CD14-positive monocyte (primary cell): Measurements from ENCODE around the gene SGCD. TPM values are rescaled to one million over a fixed set of nuclear protein-coding genes. Genes with fewer than 3 reads are reported as not detected.

Experiments used
- DNase-seq, 3 donors: peaks; one replicate each; pipeline ENCODE4 v3.0.0-alpha.2; 2011 to 2022
- H2AFZ ChIP-seq: 2 replicates; pipeline ENCODE4 v1.6.0; 2012; ENCODE audit warnings: mild to moderate bottlenecking, low read depth, low read length, inconsistent platforms; ENCODE audit not compliant: insufficient read depth, poor library complexity, severe bottlenecking
- H3K27ac ChIP-seq, 2 donors: 1 replicate in 1 of 2; 2 replicates in 1 of 2; pipeline ENCODE4 v1.5.1; 2012 to 2013; ENCODE audit warnings: low read length in 2 of 2, control low read depth in 1 of 2, inconsistent platforms in 1 of 2, low read depth in 1 of 2, mild to moderate bottlenecking in 1 of 2
- H3K27me3 ChIP-seq, 2 donors: one replicate each; pipeline versions ENCODE4 v1.6.0 to v1.6.1; 2011 to 2013; ENCODE audit warnings: low read length in 2 of 2; ENCODE audit not compliant: control insufficient read depth in 2 of 2, insufficient read depth in 2 of 2
- H3K36me3 ChIP-seq, 2 donors: replicated peaks in 1 of 2; 1 replicate in 1 of 2; 2 replicates in 1 of 2; pipeline versions ENCODE4 v1.5.1 to v1.6.1; 2012 to 2013; ENCODE audit warnings: low read length in 2 of 2, control low read depth in 1 of 2, inconsistent platforms in 1 of 2, mild to moderate bottlenecking in 1 of 2; ENCODE audit not compliant: insufficient read depth in 2 of 2, control insufficient read depth in 1 of 2
- H3K4me1 ChIP-seq, 2 donors: 1 replicate in 1 of 2; 2 replicates in 1 of 2; pipeline versions ENCODE4 v1.5.1 to v1.6.1; 2012 to 2013; ENCODE audit warnings: low read length in 2 of 2, control low read depth in 1 of 2, inconsistent platforms in 1 of 2, mild to moderate bottlenecking in 1 of 2, moderate library complexity in 1 of 2; ENCODE audit not compliant: insufficient read depth in 2 of 2, control insufficient read depth in 1 of 2
- H3K4me2 ChIP-seq: replicated peaks from 2 replicates; pipeline ENCODE3; 2012; ENCODE audit warnings: low read length, moderate library complexity, mild to moderate bottlenecking; ENCODE audit not compliant: poor library complexity, severe bottlenecking; ENCODE audit errors: extremely low read depth
- H3K4me3 ChIP-seq, 3 experiments: fragments of 200-600 bp in 1 of 3; sonication (generic) in 1 of 3; replicated peaks in 1 of 3; 1 replicate in 2 of 3; 2 replicates in 1 of 3; pipeline ENCODE4 v1.5.1; 2011 to 2013; ENCODE audit warnings: low read length in 3 of 3, mild to moderate bottlenecking in 3 of 3, control low read depth in 2 of 3, low read depth in 2 of 3, inconsistent platforms in 1 of 3, moderate library complexity in 1 of 3
- H3K79me2 ChIP-seq: 2 replicates; pipeline ENCODE4 v1.6.0; 2012; ENCODE audit warnings: mild to moderate bottlenecking, control low read depth, inconsistent platforms, low read length, moderate library complexity; ENCODE audit not compliant: insufficient read depth
- H3K9ac ChIP-seq: 2 replicates; pipeline ENCODE4 v1.6.0; 2017; ENCODE audit warnings: low read length, mild to moderate bottlenecking; ENCODE audit not compliant: insufficient read depth, poor library complexity, severe bottlenecking
- H3K9me3 ChIP-seq, 2 donors: replicated peaks in 1 of 2; 1 replicate in 1 of 2; 2 replicates in 1 of 2; pipeline versions ENCODE4 v1.5.1 to v1.6.1; 2012 to 2013; ENCODE audit warnings: low read length in 2 of 2, control low read depth in 1 of 2; ENCODE audit not compliant: control insufficient read depth in 1 of 2, insufficient read depth in 1 of 2
- H4K20me1 ChIP-seq: 2 replicates; pipeline ENCODE4 v1.6.0; 2012; ENCODE audit warnings: mild to moderate bottlenecking, low read length, control low read depth, moderate library complexity; ENCODE audit not compliant: insufficient read depth
- H3K27ac Mint-ChIP-seq, 7 donors: one replicate each; pipeline ENCODE4 v1.8.0; 2020; ENCODE audit warnings: mild to moderate bottlenecking in 7 of 7, mixed read lengths in 7 of 7, moderate library complexity in 6 of 7, inconsistent platforms in 2 of 7
- H3K27me3 Mint-ChIP-seq, 3 donors: one replicate each; pipeline ENCODE4 v1.8.0; 2021 to 2022; ENCODE audit warnings: low read depth in 3 of 3, mild to moderate bottlenecking in 3 of 3, mixed read lengths in 3 of 3, moderate library complexity in 3 of 3, inconsistent platforms in 1 of 3
- H3K36me3 Mint-ChIP-seq, 2 donors: one replicate each; pipeline ENCODE4 v1.8.0; 2020; ENCODE audit warnings: mixed read lengths in 2 of 2, inconsistent platforms in 1 of 2, mild to moderate bottlenecking in 1 of 2
- H3K4me1 Mint-ChIP-seq: one replicate; pipeline ENCODE4 v1.8.0; 2020; ENCODE audit warnings: mild to moderate bottlenecking, mixed read lengths
- H3K4me3 Mint-ChIP-seq, 2 donors: one replicate each; pipeline ENCODE4 v1.8.0; 2020; ENCODE audit warnings: mild to moderate bottlenecking in 2 of 2, mixed read lengths in 2 of 2, moderate library complexity in 1 of 2
- H3K9me3 Mint-ChIP-seq, 7 donors: one replicate each; pipeline ENCODE4 v1.8.0; 2020 to 2022; ENCODE audit warnings: mixed read lengths in 7 of 7, mild to moderate bottlenecking in 6 of 7, moderate library complexity in 6 of 7, inconsistent platforms in 2 of 7
- WGBS: methylation state at CpG from one replicate; pipeline ENCODE4 v1.1.5; 2013; ENCODE audit warnings: missing lambda C conversion rate; ENCODE audit not compliant: insufficient coverage; 5-methylcytosine and 5-hydroxymethylcytosine counted together
- intact Hi-C, 2 donors: fragments of 100-400 bp; cut with micrococcal nuclease; formaldehyde crosslinking; loops; one replicate each; pipeline versions ENCODE4 v1.15.0 to v1.15.1; 2023
- polyA plus RNA-seq, 3 donors: library from polyadenylated mRNA; depleted of rRNA in 1 of 3; unstranded in 2 of 3; stranded (reverse) in 1 of 3; fragments of 300-500 nt in 2 of 3; fragments of >200 nt in 1 of 3; fragmentation: Illumina TruSeq in 2 of 3; gene quantifications; 1 replicate in 2 of 3; 2 replicates in 1 of 3; pipeline ENCODE4 v1.2.3, GENCODE V29; 2012 to 2021
- TF ChIP-seq, protein P1 (sequence below): fragments of 200-600 bp; IDR thresholded peaks from one replicate; pipeline ENCODE4 v1.8.0; 2022; ENCODE audit warnings: antibody characterized with exemption, mild to moderate bottlenecking

SGCD gene
- polyA plus RNA-seq, 3 donors = not detected

DNA sequence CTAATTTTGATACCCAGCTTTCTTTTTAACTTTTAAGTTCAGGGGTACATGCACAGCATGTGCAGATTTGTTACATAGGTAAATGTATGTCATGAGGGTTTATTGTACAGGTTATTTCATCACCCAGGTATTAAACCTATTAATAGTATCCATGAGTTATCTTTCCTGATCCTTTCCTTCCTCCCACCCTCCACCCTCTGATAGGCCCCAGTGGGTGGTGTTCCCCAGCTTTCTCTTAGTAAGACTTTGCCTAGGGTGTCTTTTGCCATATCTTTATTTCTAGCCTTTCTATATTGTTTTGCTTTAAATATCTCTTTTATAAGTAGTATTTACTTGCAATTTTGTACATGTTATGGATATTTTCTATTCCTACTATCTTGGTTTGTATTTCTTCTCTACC lies 243.7 kb downstream of the SGCD start:
- Histone ChIP-seq H3K4me1 (no peaks in the 10 kb centered on the region), H3K27ac (no peak overlapping the region), H3K9me3 (peaks cover 0 to 4% of the 10 kb centered on the region in 2 donors), H3K36me3 (no peaks in the 10 kb centered on the region), H2AFZ (no peak overlapping the region), H3K27me3 (no peaks in the 10 kb centered on the region), H3K79me2 (no peaks in the 10 kb centered on the region), H4K20me1 (no peaks in the 10 kb centered on the region), H3K4me3 (no peak overlapping the region), H3K9ac (no peak overlapping the region), H3K4me2 (no peak overlapping the region)
- no peak for DNase-seq
- intact Hi-C loops = no loop called here
- H3K4me3 Mint-ChIP-seq = no peak overlapping the region
- TF ChIP-seq, protein P1, sequence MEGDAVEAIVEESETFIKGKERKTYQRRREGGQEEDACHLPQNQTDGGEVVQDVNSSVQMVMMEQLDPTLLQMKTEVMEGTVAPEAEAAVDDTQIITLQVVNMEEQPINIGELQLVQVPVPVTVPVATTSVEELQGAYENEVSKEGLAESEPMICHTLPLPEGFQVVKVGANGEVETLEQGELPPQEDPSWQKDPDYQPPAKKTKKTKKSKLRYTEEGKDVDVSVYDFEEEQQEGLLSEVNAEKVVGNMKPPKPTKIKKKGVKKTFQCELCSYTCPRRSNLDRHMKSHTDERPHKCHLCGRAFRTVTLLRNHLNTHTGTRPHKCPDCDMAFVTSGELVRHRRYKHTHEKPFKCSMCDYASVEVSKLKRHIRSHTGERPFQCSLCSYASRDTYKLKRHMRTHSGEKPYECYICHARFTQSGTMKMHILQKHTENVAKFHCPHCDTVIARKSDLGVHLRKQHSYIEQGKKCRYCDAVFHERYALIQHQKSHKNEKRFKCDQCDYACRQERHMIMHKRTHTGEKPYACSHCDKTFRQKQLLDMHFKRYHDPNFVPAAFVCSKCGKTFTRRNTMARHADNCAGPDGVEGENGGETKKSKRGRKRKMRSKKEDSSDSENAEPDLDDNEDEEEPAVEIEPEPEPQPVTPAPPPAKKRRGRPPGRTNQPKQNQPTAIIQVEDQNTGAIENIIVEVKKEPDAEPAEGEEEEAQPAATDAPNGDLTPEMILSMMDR = no peak
- peaks cover 0 to 5% (median 3%) of the 10 kb centered on the region in 7 donors for H3K9me3 Mint-ChIP-seq
- H3K27me3 Mint-ChIP-seq = peaks cover 0 to 2% (median 1%) of the 10 kb centered on the region in 3 donors
- H3K4me1 Mint-ChIP-seq = no peaks in the 10 kb centered on the region
- H3K27ac Mint-ChIP-seq = no peak overlapping the region
- no peaks in the 10 kb centered on the region for H3K36me3 Mint-ChIP-seq

GRCh38 chr5:156581725-156582124 lies 254.8 kb downstream of the SGCD start:
- H3K27ac Mint-ChIP-seq = no peak overlapping the region
- H3K9me3 ChIP-seq = peaks cover 0 to 9% of the 10 kb centered on the region in 2 donors
- 80% methylated on average over 1 of the region's 3 CpGs for WGBS
- H3K36me3 ChIP-seq = no peaks in the 10 kb centered on the region
- no peak overlapping the region for H3K9ac ChIP-seq
- H2AFZ ChIP-seq = no peak overlapping the region
- no peaks in the 10 kb centered on the region for H4K20me1 ChIP-seq
- H3K27me3 ChIP-seq = no peaks in the 10 kb centered on the region
- no peak overlapping the region for H3K4me3 ChIP-seq
- no peak for DNase-seq
- no peaks in the 10 kb centered on the region for H3K4me1 ChIP-seq
- H3K4me2 ChIP-seq = no peak overlapping the region
- H3K4me3 Mint-ChIP-seq = no peak overlapping the region
- TF ChIP-seq, protein P1 = no peak
- H3K9me3 Mint-ChIP-seq = peaks cover 5 to 17% (median 10%) of the 10 kb centered on the region in 7 donors
- no peaks in the 10 kb centered on the region for H3K79me2 ChIP-seq
- H3K4me1 Mint-ChIP-seq = no peaks in the 10 kb centered on the region
- no peak overlapping the region for H3K27ac ChIP-seq
- H3K36me3 Mint-ChIP-seq = no peaks in the 10 kb centered on the region
- intact Hi-C loops = no loop called here
- no peaks in the 10 kb centered on the region for H3K27me3 Mint-ChIP-seq
